Hematopoietic multipotent progenitor cell treated with erythropoietin and hydrocortisone succinate and interleukin-3 and kit ligand, for 15 days (in vitro differentiated cells): Measurements from ENCODE around the gene ADGRG7.
A peak's percentile ranks its signal among the peaks of the same experiment; 100 is the strongest.
"Not testable (repeated sequence)": the region's sequence is repeated elsewhere in the genome, so short reads cannot be mapped to it uniquely, and the experiment has no call there.

Experiments
- DNase-seq: peaks from one replicate; pipeline ENCODE4 v3.0.0-alpha.2; 2015; ENCODE audit warnings: low spot score

Gene ADGRG7, protein sequence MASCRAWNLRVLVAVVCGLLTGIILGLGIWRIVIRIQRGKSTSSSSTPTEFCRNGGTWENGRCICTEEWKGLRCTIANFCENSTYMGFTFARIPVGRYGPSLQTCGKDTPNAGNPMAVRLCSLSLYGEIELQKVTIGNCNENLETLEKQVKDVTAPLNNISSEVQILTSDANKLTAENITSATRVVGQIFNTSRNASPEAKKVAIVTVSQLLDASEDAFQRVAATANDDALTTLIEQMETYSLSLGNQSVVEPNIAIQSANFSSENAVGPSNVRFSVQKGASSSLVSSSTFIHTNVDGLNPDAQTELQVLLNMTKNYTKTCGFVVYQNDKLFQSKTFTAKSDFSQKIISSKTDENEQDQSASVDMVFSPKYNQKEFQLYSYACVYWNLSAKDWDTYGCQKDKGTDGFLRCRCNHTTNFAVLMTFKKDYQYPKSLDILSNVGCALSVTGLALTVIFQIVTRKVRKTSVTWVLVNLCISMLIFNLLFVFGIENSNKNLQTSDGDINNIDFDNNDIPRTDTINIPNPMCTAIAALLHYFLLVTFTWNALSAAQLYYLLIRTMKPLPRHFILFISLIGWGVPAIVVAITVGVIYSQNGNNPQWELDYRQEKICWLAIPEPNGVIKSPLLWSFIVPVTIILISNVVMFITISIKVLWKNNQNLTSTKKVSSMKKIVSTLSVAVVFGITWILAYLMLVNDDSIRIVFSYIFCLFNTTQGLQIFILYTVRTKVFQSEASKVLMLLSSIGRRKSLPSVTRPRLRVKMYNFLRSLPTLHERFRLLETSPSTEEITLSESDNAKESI

DNA sequence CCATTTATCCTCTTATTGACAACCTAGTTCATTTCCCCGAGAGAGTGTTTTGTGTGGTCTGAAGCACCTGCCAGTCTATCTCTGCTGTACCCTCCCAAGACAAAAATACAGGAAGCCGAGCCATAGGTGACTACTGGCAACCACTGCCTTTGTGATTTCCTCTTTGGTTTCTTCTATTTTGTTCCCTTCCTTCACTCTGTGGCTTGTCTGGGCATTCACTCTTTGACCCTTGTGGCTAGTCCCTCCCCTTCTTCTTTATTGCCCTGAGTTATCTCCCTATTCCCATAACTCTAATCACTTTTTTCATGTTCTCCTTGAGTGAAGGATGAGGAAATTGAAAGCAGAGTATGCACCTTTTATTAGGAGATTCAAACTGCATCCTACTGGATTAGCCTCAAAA is at the start of gene ADGRG7:
Gene ADGRG7 (plus strand): TSS at position 297 of the 400 bp plus-strand sequence. CDS start 256 bp downstream, outside the sequence.
- no peak for DNase-seq

DNA sequence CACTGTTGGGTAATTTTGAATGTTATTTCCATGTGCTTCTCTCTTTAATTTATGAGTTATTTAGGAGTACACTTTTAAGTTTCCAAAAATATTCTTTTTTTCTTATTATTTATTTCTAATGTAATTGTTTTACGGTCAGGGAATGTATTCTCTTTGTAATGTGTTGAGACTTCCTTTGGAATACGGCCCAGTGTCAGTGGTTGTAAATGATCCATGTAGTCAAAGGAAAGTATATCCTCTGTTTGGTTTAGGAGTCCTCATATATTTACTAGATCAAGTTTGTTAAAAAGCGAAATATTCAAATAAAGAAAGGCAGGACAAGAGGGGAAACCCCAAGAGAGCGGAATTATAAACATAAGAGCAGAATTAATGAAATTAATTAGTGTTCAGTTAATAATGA is 49.0 kb upstream of the ADGRG7 start:
- DNase-seq, result no peak

DNA sequence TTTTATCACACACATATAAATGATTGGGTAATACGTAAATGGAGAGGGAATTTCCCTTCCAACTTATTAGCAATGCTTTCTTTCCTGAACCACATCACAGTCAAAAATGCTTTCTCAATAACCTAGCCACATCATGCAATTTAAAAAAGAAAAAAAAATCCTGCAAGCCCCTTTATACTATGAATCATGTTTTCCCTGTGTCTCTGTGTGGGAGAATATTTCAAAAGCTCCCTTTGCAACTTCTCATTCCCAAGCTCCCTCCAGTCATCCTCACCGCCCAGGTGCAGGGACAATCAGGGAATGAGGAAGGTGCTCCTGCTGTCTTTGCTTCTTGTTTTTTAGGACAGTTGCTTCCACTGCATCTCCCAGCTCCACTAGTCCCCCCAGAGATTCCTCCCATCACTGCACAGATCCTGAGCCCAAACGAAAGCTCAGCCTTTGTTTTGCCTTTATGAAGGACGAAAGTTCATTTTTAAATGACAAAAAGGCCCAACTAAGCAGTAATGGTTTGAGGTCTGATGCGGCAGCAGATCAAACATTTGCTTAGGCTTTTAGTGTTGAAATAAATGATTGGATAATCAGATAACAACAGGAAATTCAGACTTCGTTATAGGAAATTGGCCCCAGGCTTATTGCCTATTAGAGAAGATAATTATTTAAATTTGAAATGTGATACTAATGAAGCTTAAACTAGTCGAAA is 47.8 kb upstream of the ADGRG7 start:
- DNase-seq, result no peak

DNA sequence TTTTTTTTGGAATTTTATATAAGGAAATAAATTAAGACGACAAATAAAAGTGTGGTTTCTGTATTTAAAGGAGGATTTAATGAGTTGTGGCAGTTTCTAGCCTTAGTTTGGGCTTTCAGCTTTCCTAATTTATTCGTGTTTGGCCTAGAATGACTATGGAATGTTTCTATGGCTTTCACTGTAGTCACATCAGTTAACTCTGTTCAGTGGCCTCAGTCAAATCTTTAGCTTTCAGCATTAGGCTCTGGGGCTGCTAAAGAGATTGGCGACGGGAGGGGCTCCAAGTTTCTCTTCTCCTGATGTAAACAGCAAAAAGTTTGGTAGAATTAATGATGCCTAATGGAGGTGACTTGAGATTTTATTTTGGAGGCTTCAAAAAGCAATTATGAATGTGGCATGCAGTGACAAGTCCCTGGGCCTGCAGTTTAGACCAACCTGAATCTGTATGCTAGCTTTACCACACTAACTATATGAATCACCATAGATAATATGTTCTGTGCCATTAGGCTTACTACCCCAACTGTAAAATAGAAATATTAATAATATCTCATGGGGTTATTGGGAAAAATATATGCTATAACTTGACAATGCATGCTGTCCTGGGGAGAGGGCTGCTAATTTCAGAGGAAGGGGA is 47.1 kb upstream of the ADGRG7 start:
- no peak for DNase-seq

DNA sequence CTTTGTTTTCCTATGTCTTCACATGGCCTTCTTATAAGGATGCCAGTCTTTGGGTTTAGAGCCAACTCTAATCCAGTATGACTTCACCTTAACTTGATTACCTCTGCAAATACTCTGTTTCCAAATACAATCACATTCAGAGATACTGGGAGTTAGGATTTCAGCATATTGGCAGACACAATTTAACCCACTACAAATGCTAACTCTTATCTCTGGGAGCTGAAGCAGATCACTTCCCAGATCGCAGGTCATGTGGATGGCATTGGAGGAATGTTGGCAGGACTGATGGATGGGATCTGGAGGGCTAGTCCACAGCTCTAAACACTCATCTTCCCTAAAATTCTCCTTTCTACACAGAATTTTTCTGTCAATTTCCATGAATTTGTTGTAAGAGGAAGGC is 46.2 kb upstream of the ADGRG7 start:
- no peak for DNase-seq

DNA sequence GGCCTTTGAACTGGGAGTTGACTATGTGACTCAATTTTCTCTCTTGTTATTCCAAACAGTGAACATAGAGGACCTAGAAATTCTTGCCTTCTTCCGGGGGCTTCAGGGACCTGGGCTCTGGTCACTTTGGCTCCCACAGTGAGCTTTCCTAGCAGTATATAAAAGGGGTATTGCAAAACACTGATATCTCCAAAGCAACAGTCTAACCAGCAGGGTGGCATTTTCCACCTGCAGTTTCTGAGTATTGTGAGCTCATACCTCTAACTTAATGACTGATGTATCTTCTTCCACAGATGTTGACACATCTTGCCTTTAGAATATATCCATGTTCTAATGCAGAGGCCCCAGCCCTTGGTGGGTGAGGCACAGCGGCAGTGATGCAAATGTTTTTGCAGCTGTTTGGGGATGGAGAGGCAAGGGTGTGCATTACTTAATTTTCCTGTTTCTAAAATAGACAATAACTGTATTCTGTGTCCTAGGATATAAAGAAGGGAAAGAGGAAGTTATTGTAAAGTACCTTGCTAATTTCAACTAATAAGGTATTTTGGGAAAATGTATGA is 45.7 kb upstream of the ADGRG7 start:
- DNase-seq, result no peak

DNA sequence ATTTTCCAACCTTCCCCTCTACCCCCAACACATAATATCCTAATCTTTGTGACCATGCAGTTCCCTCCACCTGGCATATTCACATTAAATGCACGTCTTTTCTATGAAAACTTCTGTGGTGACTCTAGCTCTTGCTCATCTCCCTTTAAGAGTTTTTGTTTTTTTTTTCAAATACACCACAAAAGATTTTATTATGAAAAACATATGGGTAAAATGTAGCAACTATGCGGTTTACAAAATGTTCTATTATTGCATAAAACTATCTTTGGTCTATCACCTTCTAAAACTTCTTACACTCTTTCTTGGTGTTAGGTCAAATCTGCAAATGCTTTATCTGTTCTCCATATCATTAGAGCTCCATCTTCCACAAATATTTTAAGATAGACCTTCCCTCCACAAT is 38.6 kb upstream of the ADGRG7 start:
- no peak for DNase-seq

DNA sequence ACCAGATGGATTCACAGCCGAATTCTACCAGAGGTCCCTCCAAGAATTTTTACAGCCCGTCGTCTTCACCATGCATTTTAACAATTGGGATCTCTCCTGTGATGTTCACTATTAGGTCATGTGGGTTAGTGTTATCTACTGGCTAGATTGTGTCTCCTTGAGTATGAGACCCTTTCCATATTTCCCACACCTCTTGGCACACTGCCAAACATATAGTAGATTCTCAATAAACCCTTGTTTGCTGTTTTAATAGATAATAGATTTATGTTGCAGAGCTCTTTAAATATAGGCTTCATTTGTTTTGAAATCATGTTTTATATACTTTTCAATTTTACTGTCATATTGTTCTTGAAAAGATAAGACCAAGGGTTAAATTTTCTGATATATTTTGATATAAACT is 34.9 kb upstream of the ADGRG7 start:
- no peak for DNase-seq

DNA sequence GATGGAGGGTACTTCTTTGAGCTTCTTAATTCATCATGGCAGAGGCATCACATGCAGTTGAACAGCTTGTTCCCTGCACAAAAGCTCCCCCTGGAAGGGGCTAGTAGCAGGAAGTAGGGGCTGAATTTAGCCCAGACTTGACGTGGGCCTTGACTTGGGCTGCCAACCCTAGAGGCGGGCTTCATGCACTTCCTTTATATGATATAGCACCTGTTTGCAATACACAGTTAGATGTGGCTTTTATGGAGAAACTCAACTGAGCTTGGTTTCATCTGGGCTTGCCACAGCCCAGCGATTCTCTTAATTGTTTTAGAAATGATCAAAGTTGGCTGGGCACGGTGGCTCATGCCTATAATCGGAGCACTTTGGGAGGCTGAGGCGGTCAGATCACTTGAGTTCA is 33.7 kb upstream of the ADGRG7 start:
- DNase-seq, result no peak

DNA sequence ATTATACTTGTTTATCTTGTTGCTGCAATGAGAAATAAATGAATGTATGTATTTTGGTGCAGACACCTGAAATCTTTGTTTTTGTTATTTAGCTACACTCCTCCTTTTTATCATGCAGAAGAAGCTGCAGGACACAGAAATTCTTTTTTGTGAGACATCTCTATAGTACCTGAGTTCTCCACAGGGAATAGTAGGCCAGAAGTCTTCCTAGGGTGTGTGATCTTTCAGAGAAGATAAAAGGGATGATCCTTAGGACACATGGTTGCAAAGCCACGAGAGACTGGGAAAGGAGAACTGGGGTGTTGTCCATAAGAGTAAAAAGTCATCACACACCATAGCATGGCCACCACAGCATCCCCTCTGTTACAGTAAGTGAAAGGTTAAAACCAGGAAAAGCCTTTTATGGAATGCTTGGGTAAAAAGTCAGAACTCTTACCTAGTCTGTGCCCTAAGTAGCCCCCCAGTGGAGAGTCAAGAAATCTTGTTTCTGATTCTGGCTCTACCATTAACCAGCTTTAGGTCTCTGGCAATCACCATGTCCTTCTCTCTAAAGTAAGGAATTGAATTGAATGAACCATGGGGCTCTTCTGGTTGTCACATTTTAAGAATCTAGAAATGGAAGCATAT is 31.9 kb upstream of the ADGRG7 start:
- no peak for DNase-seq

DNA sequence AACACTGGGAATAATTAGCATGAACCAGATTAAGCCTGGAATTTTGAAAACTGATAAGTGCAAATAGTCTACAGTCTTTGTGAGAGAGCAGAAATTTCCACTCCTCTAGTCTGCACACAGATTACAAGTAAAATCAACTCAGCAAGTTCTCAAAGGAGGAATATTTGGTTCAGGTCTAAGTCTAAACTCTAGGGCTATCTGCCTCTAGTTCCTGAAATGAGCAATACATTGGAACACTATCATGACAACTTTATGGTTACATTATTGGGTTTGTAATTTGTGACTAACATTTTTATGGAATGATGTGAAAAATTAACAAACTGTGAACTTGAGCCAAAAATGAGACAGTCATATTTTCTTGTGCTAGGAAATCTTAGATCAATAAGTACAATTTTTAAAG is 30.8 kb upstream of the ADGRG7 start:
- no peak for DNase-seq

DNA sequence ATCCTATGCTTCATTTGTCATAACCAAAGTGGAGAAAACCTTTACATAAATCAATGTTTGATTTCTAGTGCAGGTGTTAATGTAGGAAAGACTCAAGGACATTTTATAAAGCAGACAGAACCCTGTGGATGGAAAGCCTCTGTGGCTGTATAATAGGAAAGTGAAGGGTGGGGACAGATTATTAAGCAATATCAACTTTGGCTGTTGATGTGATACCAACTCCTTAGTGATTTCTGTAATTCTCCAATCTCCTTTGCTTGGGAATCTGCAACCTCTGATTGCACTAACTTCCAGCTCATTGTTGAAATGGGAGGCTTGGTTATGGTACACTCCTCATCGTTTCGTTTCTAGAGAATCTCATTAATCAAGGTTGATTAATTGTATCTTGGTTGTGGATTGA is 29.3 kb upstream of the ADGRG7 start:
- no peak for DNase-seq

DNA sequence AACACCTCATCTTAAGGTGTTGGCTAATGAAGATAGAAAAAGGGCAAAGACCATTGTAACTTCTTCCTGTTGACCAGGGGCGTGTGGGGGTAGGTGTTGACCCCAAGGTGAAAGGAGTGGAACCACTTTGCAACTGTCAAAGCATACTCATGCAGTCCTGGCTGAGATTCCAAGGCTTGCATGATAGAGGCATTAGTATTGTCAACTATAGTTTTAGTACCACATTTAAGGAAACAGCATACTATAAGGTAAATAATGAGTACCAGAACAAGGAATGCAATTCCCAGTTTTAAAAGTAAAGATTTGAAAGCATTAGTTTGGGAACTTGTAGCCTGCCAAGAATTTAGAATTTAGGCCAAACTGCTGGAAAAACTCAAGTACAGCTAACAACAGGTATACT is 27.8 kb upstream of the ADGRG7 start:
- DNase-seq, result no peak

DNA sequence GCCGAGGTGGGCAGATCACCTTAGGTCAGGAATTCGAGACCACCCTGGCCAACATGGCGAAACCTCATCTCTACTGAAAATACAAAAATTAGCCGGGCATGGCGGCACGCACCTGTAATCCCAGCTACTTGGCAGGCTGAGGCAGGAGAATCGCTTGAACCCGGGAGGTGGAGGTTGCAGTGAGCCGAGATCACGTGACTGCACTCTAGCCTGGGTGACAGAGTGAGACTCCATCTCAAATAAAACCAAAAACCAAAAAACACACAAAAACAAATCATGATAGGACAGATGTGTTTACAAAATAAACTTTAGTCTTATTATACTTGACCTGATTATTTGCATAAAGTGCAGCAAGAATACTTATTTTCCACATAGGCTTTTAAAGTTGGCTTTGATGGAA is 27.2 kb upstream of the ADGRG7 start:
- DNase-seq, result not testable (repeated sequence)

DNA sequence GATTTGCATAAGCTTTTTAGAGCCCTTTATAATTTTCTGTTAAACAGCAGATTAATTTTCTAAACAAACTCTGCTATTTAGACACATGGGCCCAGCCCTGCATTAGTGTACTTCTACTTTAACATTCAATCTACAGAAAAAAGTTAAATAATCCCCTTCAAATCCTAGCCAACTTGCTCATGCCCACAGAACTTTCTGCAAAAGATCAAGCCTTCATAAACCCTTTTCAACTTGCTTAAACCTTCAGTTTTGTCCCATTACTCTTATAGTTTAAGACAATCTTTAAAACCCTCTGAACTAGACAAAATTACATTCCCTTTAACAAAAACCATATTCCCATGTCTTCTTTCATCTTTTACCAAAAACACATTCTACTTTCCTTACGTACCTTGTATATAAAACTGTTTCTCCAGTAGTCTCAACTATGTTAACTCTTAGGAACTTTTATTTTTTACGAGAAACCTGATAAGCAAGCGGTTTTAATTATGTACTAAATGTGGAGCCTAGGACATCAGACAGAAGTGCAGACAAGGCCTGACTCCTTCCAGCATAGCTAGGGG is 25.2 kb upstream of the ADGRG7 start:
- no peak for DNase-seq

DNA sequence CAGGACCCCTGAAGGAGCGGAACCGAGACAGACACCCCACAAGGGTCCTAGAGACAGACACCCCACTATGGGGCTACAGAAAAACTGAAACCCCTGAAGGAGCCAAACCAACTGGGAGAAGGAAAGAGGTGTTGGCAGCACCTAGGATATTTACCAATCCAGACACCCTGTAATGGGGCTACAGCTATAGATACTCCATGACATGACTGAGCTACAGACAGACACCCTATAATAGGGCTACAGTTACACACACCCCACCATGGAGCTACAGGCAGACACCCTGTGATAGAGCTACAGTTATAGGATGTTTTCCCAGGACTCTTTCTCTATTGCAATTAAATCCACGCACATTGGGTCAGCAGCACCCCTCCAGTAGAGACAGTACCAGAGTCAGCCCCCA is 22.6 kb upstream of the ADGRG7 start:
- DNase-seq, result no peak

DNA sequence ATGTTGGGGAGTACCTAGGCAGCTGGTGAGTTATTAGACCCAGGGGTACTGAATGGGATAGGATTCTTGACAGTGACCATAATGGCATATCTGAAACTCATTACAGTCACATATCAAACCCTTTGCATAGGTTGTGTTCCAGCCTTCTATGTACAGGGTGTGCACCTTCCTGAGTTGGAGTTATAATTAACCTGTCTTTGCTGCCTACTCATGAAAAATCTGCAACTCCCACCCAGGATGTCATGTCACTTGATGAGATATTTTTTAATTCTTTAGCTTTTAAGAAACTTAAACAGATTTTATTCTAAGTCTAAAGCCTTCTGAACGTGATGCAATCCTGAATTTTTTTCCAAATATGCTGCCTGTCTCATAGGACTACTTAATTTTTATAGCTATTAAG is 21.1 kb upstream of the ADGRG7 start:
- DNase-seq, result no peak

DNA sequence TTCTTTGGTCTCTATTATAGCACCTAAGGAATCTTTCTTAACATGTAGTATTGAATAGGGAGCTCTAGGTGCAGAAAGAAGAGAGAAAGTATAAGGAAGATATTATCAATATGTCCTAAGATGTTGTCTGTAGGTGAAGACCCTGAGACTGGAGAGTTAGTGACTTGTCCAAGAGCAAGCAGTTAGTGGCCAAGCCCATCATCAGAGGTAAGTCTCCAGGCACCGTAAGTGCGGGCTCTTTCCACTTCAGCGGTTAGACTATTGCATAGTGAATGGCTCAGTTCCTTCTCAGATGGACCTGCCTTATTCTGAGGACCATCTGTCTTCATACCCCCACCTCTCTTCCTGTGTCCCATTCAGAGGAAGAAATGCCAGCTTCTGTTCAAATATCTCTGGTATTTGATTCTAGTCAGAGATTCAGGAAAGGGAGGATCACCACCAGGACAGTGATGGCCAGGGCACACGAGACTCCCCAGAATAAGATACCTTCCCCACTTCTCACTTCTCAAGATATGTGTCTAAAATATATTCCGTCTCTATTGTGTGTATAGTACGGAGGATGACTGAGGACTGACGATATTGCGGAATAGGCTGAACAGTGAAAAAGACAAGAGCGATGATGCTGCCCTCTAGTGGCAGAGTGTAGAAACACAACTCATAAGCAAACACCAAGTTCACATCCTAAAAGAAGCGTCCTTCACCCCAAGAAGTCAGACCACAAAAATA is 19.1 kb upstream of the ADGRG7 start:
- DNase-seq, result peak; percentile 77

DNA sequence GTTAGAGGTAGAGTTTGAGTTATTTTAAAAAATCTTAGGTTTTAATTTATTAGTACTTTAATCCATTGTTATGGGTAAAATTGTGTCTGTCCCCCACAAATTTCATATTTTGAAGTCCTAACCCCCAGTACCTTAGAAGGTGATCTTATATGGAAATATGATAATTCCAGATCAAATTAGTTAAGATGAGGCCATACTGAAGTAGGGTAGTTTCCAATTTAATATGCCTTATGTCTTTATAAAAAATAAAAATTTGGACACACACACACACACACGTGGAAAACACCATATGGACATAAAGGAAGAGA is 18.6 kb upstream of the ADGRG7 start:
- DNase-seq, result no peak

DNA sequence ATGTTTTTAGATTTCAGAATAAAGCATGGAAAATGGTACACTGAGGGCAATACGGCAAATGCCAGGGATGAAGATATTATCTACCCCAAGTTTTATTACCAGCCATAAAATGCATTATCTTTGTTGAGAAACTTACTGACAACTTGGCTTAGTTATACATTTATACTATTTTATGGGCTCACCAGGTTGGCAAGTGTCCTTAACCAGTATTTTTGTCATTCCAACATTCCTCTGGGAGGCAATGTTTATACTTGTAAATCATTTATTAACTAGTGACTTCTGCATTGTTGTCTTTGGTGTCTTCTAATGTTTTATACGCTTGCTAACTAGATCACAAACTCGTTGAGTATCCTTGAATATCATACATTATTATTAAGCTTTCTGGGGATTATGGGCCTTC is 18.0 kb upstream of the ADGRG7 start:
- no peak for DNase-seq
